Left ventricle myocardium inferior (tissue), 1 donor: ENCODE data around the gene SSTR3. TPM values are rescaled to one million over a fixed set of nuclear protein-coding genes. Genes with fewer than 3 reads are reported as not detected.

ENCODE experiments used
- DNase-seq: peaks from one replicate; pipeline ENCODE4 v3.0.0-alpha.2; 2020
- H3K27ac ChIP-seq: fragments of 200-600 bp; replicated peaks from 2 replicates; pipeline ENCODE4 v1.8.0; 2021
- H3K27me3 ChIP-seq: fragments of 200-600 bp; 2 replicates; pipeline ENCODE4 v1.8.0; 2021; ENCODE audit warnings: low read depth
- H3K36me3 ChIP-seq: fragments of 200-600 bp; 2 replicates; pipeline ENCODE4 v1.8.0; 2021
- H3K4me1 ChIP-seq: fragments of 200-600 bp; 2 replicates; pipeline ENCODE4 v1.8.0; 2021
- H3K4me3 ChIP-seq: fragments of 200-600 bp; 2 replicates; pipeline ENCODE4 v1.8.0; 2021; ENCODE audit warnings: mild to moderate bottlenecking, moderate library complexity
- H3K9me3 ChIP-seq: fragments of 200-600 bp; replicated peaks from 2 replicates; pipeline ENCODE4 v1.8.0; 2021
- CTCF ChIP-seq: fragments of 200-600 bp; IDR thresholded peaks from 2 replicates; pipeline ENCODE4 v1.8.0; 2021; ENCODE audit warnings: antibody characterized with exemption, mild to moderate bottlenecking, borderline replicate concordance
- intact Hi-C: fragments of 100-400 bp; cut with micrococcal nuclease; formaldehyde crosslinking; loops from one replicate; pipeline ENCODE4 v1.11.0; 2022
- long read RNA-seq: library from polyadenylated mRNA; unstranded; transcript quantifications from one replicate; pipeline ENCODE4 v2.0.0, GENCODE V29; 2021
- total RNA-seq: library from RNA; stranded (reverse); fragmentation: NEBNext Ultra II Directional; extraction: Animal tissue kit (Norgen Biotek cat#: 25700); gene quantifications from one replicate; pipeline ENCODE4 v1.2.1, GENCODE V29; 2021
- donor health status: DM: no; HTN: yes; CAD: no; lungs with severe emphysema.

Gene SSTR3
- total RNA-seq, result not detected
- long read RNA-seq, result 0 reads

GRCh38 chr22:37212174-37212906, at the start of gene SSTR3:
SSTR3 (minus strand) TSS chr22:37212477; CDS start chr22:37207803, 4,674 bp downstream.
- peaks cover 96% of the 10 kb centered on the region for H3K27me3 ChIP-seq
- no peak within 1 kb of the TSS for H3K4me3 ChIP-seq
- TF ChIP-seq CTCF, result no peak
- H3K36me3 ChIP-seq, result no peaks in the 10 kb centered on the region
- intact Hi-C loops, result no loop called here
- no peak within 1 kb of the TSS for H3K27ac ChIP-seq
- H3K4me1 ChIP-seq, result peaks cover 4% of the 10 kb centered on the region
- DNase-seq, result no peak
- H3K9me3 ChIP-seq, result no peaks in the 10 kb centered on the region

GRCh38 chr22:37260901-37261336, 48.6 kb upstream of the SSTR3 start:
- H3K4me1 ChIP-seq, result peaks cover 9% of the 10 kb centered on the region
- peaks cover 17% of the 10 kb centered on the region for H3K9me3 ChIP-seq
- H3K4me3 ChIP-seq, result no peak overlapping the region
- peaks cover 99% of the 10 kb centered on the region for H3K27me3 ChIP-seq
- no peaks in the 10 kb centered on the region for H3K36me3 ChIP-seq
- intact Hi-C loops, result no loop called here
- DNase-seq, result peak; percentile 55
- H3K27ac ChIP-seq, result no peak overlapping the region
- peak; percentile 92 for TF ChIP-seq CTCF

GRCh38 chr22:37260155-37260795, 48.0 kb upstream of the SSTR3 start:
- no peak overlapping the region for H3K4me3 ChIP-seq
- DNase-seq, result no peak
- H3K9me3 ChIP-seq, result peaks cover 17% of the 10 kb centered on the region
- TF ChIP-seq CTCF, result no peak
- intact Hi-C loops, result no loop called here
- peaks cover 99% of the 10 kb centered on the region for H3K27me3 ChIP-seq
- H3K4me1 ChIP-seq, result peaks cover 9% of the 10 kb centered on the region
- no peak overlapping the region for H3K27ac ChIP-seq
- H3K36me3 ChIP-seq, result no peaks in the 10 kb centered on the region

GRCh38 chr22:37259540-37260029, 47.3 kb upstream of the SSTR3 start:
- Histone ChIP-seq H3K4me3 (no peak overlapping the region), H3K9me3 (peaks cover 13% of the 10 kb centered on the region), H3K27ac (no peak overlapping the region), H3K27me3 (peaks cover 99% of the 10 kb centered on the region), H3K4me1 (peaks cover 9% of the 10 kb centered on the region), H3K36me3 (no peaks in the 10 kb centered on the region)
- DNase-seq, result no peak
- TF ChIP-seq CTCF, result peak; percentile 36
- intact Hi-C loops, result no loop called here

GRCh38 chr22:37258753-37259401, 46.6 kb upstream of the SSTR3 start:
- peaks cover 99% of the 10 kb centered on the region for H3K27me3 ChIP-seq
- intact Hi-C loops, result no loop called here

More at GRCh38 chr22:37258753-37259401, 46.6 kb upstream of the SSTR3 start:
- TF ChIP-seq CTCF, result no peak
- Histone ChIP-seq H3K4me3 (no peak overlapping the region), H3K27ac (no peak overlapping the region), H3K9me3 (peaks cover 6% of the 10 kb centered on the region), H3K36me3 (no peaks in the 10 kb centered on the region), H3K4me1 (peaks cover 9% of the 10 kb centered on the region)
- no peak for DNase-seq
